Ectodermal cell (in vitro differentiated cells): ENCODE measurements around the gene EPHB2.
"Not testable (repeated sequence)": the region's sequence is repeated elsewhere in the genome, so short reads cannot be mapped to it uniquely, and the experiment has no call there.

ENCODE experiments used
- H3K27ac ChIP-seq: 2 replicates; pipeline ENCODE4 v1.7.0; 2013; ENCODE audit warnings: mild to moderate bottlenecking, low read depth, low read length; ENCODE audit not compliant: insufficient read depth, poor library complexity, severe bottlenecking
- H3K27me3 ChIP-seq: 2 replicates; pipeline ENCODE4 v1.7.0; 2013; ENCODE audit warnings: mild to moderate bottlenecking, low read length; ENCODE audit not compliant: insufficient read depth, control insufficient read depth, poor library complexity, severe bottlenecking
- H3K36me3 ChIP-seq: one replicate; pipeline ENCODE4 v1.7.0; 2013; ENCODE audit warnings: low read length; ENCODE audit not compliant: control insufficient read depth, insufficient read depth
- H3K4me1 ChIP-seq: one replicate; pipeline ENCODE4 v1.7.0; 2013; ENCODE audit warnings: low read length; ENCODE audit not compliant: control insufficient read depth, insufficient read depth
- H3K4me3 ChIP-seq: 2 replicates; pipeline ENCODE4 v1.7.0; 2013; ENCODE audit warnings: low read depth, low read length, control low read depth; ENCODE audit not compliant: insufficient read depth
- H3K9me3 ChIP-seq: 2 replicates; pipeline ENCODE4 v1.7.0; 2013; ENCODE audit warnings: mild to moderate bottlenecking, low read length, moderate library complexity; ENCODE audit not compliant: control insufficient read depth
- WGBS, 2 experiments: methylation state at CpG; one replicate each; pipeline ENCODE4 v1.1.7; 2013; ENCODE audit warnings: missing lambda C conversion rate in 2 of 2; 5-methylcytosine and 5-hydroxymethylcytosine counted together

EPHB2 gene

DNA sequence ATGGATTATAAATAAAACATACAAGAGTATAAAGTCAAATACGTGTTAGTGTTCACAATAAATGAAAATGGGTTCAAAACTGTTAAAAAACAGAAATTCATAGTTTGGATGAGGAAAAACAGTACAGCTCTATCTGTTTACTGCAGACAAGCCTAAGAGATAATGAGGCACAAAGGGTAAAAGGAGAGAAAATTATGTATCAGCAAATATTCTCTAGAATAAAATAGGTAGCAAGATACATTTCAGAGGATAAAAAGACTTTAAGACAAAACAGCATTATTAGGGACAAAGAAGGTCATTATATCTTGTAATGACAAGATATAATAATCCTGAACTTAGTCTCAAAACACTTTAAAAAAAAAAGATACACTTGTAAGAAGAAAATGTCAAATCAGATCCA is 123.1 kb downstream of the EPHB2 start:
- Histone ChIP-seq H3K36me3 (no peaks in the 10 kb centered on the region), H3K4me1 (peaks cover 41% of the 10 kb centered on the region)
- WGBS, 2 experiments, result 100% methylated on average over 1 of the region's 1 CpG

DNA sequence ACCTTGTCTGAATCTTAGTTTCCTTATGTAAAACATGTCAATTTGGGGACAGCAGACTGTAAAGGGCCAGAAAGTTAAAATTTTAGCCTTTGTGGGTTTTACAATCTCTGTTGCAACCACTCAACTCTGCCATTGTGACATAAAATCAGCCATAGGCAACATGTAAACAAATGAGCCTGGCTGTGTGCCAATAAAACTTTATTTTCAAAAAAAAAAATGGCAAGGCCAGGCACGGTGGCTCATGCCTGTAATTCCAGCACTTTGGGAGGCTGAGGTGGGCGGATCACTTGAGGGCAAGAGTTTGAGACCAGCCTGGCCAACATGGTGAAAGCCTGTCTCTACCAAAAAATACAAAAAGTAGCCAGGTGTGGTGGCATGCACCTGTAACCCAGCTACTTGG is 123.8 kb downstream of the EPHB2 start:
- H3K36me3 ChIP-seq, H3K27ac ChIP-seq, H3K4me3 ChIP-seq, H3K27me3 ChIP-seq, H3K9me3 ChIP-seq: not testable (repeated sequence)
- H3K4me1 ChIP-seq, result peaks cover 34% of the 10 kb centered on the region
- WGBS, 2 experiments, result 74 to 89% methylated on average over 2 of the region's 2 CpGs

More for the DNA sequence above, 123.1 kb downstream of the EPHB2 start:
- Histone ChIP-seq H3K27ac (no peak overlapping the region), H3K27me3 (no peaks in the 10 kb centered on the region), H3K9me3 (no peaks in the 10 kb centered on the region), H3K4me3 (no peak overlapping the region)

GRCh38 chr1:22835636-22836319 is 125.1 kb downstream of the EPHB2 start:
- peaks cover 29% of the 10 kb centered on the region for H3K4me1 ChIP-seq
- H3K27ac ChIP-seq, result no peak overlapping the region
- H3K36me3 ChIP-seq, result no peaks in the 10 kb centered on the region
- H3K9me3 ChIP-seq, result no peaks in the 10 kb centered on the region
- no peaks in the 10 kb centered on the region for H3K27me3 ChIP-seq
- WGBS, 2 experiments, result 89 to 90% methylated on average over 24 of the region's 24 CpGs
- no peak overlapping the region for H3K4me3 ChIP-seq

- no peaks in the 10 kb centered on the region for H3K36me3 ChIP-seq
- no peaks in the 10 kb centered on the region for H3K27me3 ChIP-seq
- no peak overlapping the region for H3K27ac ChIP-seq
- no peak overlapping the region for H3K4me3 ChIP-seq
- H3K4me1 ChIP-seq, result peaks cover 35% of the 10 kb centered on the region
- WGBS, 2 experiments, result 73 to 80% methylated on average over 5 of the region's 5 CpGs
- no peaks in the 10 kb centered on the region for H3K9me3 ChIP-seq
These were observed 126.2 kb downstream of the EPHB2 start for GRCh38 chr1:22836850-22837249.

GRCh38 chr1:22837332-22837731 is 126.7 kb downstream of the EPHB2 start:
- no peak overlapping the region for H3K27ac ChIP-seq
- no peak overlapping the region for H3K4me3 ChIP-seq
- no peaks in the 10 kb centered on the region for H3K27me3 ChIP-seq
- H3K36me3 ChIP-seq, result no peaks in the 10 kb centered on the region
- peaks cover 39% of the 10 kb centered on the region for H3K4me1 ChIP-seq
- no peaks in the 10 kb centered on the region for H3K9me3 ChIP-seq
- 96 to 97% methylated on average over 3 of the region's 3 CpGs for WGBS, 2 experiments

GRCh38 chr1:22838965-22839364 is 128.3 kb downstream of the EPHB2 start:
- Histone ChIP-seq H3K27me3 (no peaks in the 10 kb centered on the region), H3K4me1 (peaks cover 40% of the 10 kb centered on the region), H3K36me3 (no peaks in the 10 kb centered on the region), H3K27ac (no peak overlapping the region), H3K9me3 (no peaks in the 10 kb centered on the region), H3K4me3 (no peak overlapping the region)
- WGBS, 2 experiments, result 93 to 95% methylated on average over 5 of the region's 5 CpGs

- Histone ChIP-seq H3K36me3 (no peaks in the 10 kb centered on the region), H3K27ac (no peak overlapping the region), H3K4me1 (peaks cover 40% of the 10 kb centered on the region), H3K27me3 (no peaks in the 10 kb centered on the region), H3K4me3 (no peak overlapping the region), H3K9me3 (no peaks in the 10 kb centered on the region)
- 93 to 97% methylated on average over 6 of the region's 6 CpGs for WGBS, 2 experiments
These were observed 129.2 kb downstream of the EPHB2 start for GRCh38 chr1:22839806-22840205.

DNA sequence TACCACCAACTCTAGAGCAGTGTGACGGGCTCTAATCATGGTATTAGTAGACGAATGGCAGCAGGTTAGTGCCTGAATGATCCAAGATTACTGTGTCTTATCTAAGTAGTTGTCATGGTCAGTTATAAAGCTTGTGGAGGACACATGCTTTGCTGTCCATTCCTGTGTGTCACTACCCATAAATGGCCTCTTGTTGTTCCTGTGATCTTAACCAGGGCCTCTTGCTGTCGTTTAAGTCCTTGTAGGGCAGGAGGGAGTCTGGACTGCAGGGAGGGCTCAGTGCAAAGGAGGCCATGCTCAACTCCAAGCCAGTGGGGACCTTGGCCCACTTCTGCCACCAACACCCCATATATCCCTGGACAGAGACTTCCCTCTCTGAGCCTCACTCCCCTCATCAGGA is 130.5 kb downstream of the EPHB2 start:
- no peaks in the 10 kb centered on the region for H3K9me3 ChIP-seq
- peaks cover 30% of the 10 kb centered on the region for H3K4me1 ChIP-seq
- 82 to 94% methylated on average over 3 of the region's 3 CpGs for WGBS, 2 experiments
- H3K4me3 ChIP-seq, result no peak overlapping the region
- H3K36me3 ChIP-seq, result no peaks in the 10 kb centered on the region
- no peak overlapping the region for H3K27ac ChIP-seq
- H3K27me3 ChIP-seq, result no peaks in the 10 kb centered on the region

DNA sequence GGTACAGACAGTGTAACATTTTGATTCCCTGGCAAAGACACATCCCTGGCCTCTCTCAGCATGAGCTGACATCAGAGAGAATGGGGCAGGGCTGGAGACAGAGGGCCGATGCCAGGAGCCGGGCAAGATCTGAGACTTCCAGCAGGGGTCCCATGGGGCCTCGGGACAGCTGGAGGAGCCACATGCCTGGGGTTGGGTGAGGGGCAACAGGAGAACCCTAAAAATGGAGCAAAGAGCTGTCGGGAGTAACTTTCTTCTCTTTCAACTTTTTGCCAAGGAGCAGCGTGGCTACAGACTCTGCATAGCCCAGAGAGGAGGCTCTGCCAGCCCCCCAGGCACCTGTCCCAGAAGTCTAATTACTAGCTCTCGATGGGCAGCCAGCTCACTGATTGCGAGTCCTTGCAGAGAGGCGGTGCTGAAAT is 131.2 kb downstream of the EPHB2 start:
- WGBS, 2 experiments, result 68 to 70% methylated on average over 8 of the region's 8 CpGs
- Histone ChIP-seq H3K9me3 (no peaks in the 10 kb centered on the region), H3K27me3 (no peaks in the 10 kb centered on the region), H3K36me3 (no peaks in the 10 kb centered on the region), H3K4me1 (peaks cover 29% of the 10 kb centered on the region), H3K27ac (peak overlapping the region; percentile 26), H3K4me3 (no peak overlapping the region)

- not testable (repeated sequence) for H3K27me3 ChIP-seq, H3K4me3 ChIP-seq, H3K27ac ChIP-seq, H3K9me3 ChIP-seq, H3K36me3 ChIP-seq
- WGBS, 2 experiments, result 85 to 94% methylated on average over 11 of the region's 11 CpGs
- peaks cover 20% of the 10 kb centered on the region for H3K4me1 ChIP-seq
These were observed 133.0 kb downstream of the EPHB2 start for GRCh38 chr1:22843441-22844183.
